Activated CD8-positive, alpha-beta T cell treated with anti-CD3 and anti-CD28 coated beads for 36 hours (primary cell): ENCODE results near the gene ING1. TPM values are rescaled to one million over a fixed set of nuclear protein-coding genes. Genes with fewer than 3 reads are reported as not detected.
A peak's percentile ranks its signal among the peaks of the same experiment; 100 is the strongest.

Experiments used
- ATAC-seq: fragments of 200-7000 bp; cut with Tn5 transposase; one replicate; pipeline ENCODE4 v1.10.0; 2021; ENCODE audit warnings: mild to moderate bottlenecking, moderate library complexity
- CTCF ChIA-PET: fragments of 350-600 bp; sonication (Branson Sonifier 250); formaldehyde crosslinking; loops from one replicate; lab custom pipeline; 2021; ENCODE audit warnings: antibody characterized with exemption; lab: Charles Lee
- POLR2A ChIA-PET: fragments of 350-600 bp; sonication (Branson Sonifier 250); formaldehyde crosslinking; loops from one replicate; lab custom pipeline; 2021; ENCODE audit warnings: antibody characterized with exemption; lab: Charles Lee
- DNase-seq: peaks from one replicate; pipeline ENCODE4 v3.0.0-alpha.2; 2020
- H3K27ac Mint-ChIP-seq: one replicate; pipeline ENCODE4 v1.8.0; 2021; ENCODE audit warnings: mild to moderate bottlenecking, mixed read lengths
- H3K27me3 Mint-ChIP-seq: one replicate; pipeline ENCODE4 v1.8.0; 2021; ENCODE audit warnings: mixed read lengths
- H3K36me3 Mint-ChIP-seq: one replicate; pipeline ENCODE4 v1.8.0; 2021; ENCODE audit warnings: low read depth, mixed read lengths
- H3K4me1 Mint-ChIP-seq: one replicate; pipeline ENCODE4 v1.8.0; 2021; ENCODE audit warnings: low read depth, mixed read lengths
- H3K4me3 Mint-ChIP-seq: one replicate; pipeline ENCODE4 v1.8.0; 2021; ENCODE audit warnings: mild to moderate bottlenecking, moderate library complexity, mixed read lengths
- H3K9me3 Mint-ChIP-seq: one replicate; pipeline ENCODE4 v1.8.0; 2021; ENCODE audit warnings: mixed read lengths
- intact Hi-C: fragments of 100-400 bp; cut with micrococcal nuclease; formaldehyde crosslinking; loops from one replicate; pipeline ENCODE4 v1.10.0; 2022
- total RNA-seq, 2 experiments: library from RNA; stranded (reverse); gene quantifications; one replicate each; pipeline ENCODE4 v1.2.3, GENCODE V29; 2021
- TF ChIP-seq, protein P1 (sequence below): fragments of 200-600 bp; IDR thresholded peaks from one replicate; pipeline ENCODE4 v1.8.0; 2022; ENCODE audit warnings: antibody characterized with exemption, mild to moderate bottlenecking

The ING1 gene
- total RNA-seq, 2 experiments from 2014 or later = 22.0 to 22.2 TPM

DNA sequence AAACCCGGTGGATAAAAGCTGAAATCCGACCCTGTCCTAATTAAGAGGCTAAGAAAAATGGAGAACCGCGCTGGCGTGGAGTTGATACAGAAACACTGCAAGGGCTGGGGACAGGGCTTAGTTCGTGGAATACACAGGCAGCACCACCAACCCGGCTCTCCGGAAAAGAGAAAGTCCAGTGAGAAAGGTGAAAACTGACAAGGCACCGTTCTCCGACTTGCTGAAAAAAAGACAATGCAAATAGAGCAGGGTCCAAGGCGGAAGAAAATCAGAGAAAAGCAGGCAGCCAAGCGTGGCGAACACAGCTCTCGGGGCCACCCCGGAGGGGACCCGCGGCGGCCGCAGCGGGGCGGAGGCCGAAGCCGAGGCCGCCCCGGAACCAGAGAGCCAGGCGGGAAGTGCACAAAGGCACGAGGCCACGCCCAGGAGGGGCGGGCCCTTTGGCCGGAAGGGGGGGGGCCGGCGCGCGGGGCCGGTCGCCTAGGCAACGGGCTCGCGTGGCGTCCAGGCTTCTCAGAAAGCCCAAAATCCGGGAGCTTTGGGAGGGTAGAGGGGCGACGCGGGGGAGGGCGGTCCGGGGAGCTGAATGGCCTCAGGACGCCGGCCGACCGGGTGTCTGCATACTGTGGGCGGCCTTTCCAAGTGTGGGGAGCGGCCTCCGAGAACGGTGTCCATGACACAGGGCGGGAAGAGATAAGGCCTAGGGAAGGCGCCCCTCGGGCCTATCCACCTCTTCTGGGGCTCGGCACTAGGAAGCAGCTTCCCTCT, 1.2 kb upstream of the ING1 start:
- TF ChIP-seq, protein P1, sequence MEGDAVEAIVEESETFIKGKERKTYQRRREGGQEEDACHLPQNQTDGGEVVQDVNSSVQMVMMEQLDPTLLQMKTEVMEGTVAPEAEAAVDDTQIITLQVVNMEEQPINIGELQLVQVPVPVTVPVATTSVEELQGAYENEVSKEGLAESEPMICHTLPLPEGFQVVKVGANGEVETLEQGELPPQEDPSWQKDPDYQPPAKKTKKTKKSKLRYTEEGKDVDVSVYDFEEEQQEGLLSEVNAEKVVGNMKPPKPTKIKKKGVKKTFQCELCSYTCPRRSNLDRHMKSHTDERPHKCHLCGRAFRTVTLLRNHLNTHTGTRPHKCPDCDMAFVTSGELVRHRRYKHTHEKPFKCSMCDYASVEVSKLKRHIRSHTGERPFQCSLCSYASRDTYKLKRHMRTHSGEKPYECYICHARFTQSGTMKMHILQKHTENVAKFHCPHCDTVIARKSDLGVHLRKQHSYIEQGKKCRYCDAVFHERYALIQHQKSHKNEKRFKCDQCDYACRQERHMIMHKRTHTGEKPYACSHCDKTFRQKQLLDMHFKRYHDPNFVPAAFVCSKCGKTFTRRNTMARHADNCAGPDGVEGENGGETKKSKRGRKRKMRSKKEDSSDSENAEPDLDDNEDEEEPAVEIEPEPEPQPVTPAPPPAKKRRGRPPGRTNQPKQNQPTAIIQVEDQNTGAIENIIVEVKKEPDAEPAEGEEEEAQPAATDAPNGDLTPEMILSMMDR = no peak
- Mint-ChIP-seq H3K36me3 (peaks cover 4% of the 10 kb centered on the region), H3K4me3 (peak overlapping the region; percentile 92), H3K27me3 (no peaks in the 10 kb centered on the region), H3K27ac (peak overlapping the region; percentile 100), H3K9me3 (no peaks in the 10 kb centered on the region), H3K4me1 (peaks cover 12% of the 10 kb centered on the region)
- intact Hi-C loops = loop anchor here (5.0 to 10.0 kb wide), 2 partner anchors 103 to 200 kb away; no protein-coding TSS in a partner anchor
- ChIA-PET CTCF (interaction anchor here (1.1 kb wide), 2 partner anchors 67 to 202 kb away, joined by 3 to 4 read pairs; no protein-coding TSS in a partner anchor), POLR2A (interaction anchor here (0.6 to 2.1 kb wide), 10 partner anchors 9 to 202 kb away, joined by 3 to 12 read pairs (median 4); partner anchors contain the start of gene ANKRD10)
- DNase-seq (peak; percentile 87), ATAC-seq (peak; percentile 34)

DNA sequence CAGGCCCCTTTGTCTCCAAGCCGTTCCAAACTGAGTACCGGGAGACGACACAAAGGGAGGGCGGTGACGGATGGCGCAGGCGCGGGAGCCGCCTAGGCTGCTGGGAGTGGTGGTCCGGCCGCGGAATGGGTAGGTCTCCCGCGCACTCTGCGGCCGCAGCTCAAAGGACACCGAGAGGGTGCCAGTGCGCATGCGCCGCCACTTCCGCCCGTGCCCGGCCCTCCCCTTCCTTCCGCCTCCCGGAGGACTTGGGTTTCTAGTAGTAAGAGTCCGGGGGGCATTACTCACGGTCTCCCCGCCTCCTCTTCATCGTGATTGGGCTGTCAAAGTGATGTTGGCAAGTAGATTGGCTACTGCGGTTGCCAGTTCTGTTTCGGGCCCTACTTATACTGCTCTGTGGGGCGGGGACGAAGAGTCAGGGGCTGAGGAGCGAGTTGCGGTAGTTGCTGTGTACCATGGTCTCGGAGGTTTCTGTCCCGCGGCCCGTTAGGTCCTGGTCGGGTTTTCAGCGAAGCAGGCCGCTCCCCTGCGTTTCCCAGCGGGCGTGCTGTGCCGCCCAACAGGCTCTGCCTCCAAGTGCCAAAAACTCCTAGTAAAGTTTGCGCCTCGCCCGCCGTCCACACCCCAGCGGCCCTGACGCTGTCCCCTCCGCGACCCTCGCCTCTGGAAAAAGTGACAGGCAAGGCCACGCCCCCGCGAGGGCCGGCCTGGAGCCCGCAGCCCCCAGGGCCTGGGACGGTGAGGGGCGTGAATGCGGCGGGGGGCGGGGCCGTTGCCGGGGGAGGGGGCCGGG, 455 bp upstream of the ING1 start:
- TF ChIP-seq, protein P1 = no peak

DNA sequence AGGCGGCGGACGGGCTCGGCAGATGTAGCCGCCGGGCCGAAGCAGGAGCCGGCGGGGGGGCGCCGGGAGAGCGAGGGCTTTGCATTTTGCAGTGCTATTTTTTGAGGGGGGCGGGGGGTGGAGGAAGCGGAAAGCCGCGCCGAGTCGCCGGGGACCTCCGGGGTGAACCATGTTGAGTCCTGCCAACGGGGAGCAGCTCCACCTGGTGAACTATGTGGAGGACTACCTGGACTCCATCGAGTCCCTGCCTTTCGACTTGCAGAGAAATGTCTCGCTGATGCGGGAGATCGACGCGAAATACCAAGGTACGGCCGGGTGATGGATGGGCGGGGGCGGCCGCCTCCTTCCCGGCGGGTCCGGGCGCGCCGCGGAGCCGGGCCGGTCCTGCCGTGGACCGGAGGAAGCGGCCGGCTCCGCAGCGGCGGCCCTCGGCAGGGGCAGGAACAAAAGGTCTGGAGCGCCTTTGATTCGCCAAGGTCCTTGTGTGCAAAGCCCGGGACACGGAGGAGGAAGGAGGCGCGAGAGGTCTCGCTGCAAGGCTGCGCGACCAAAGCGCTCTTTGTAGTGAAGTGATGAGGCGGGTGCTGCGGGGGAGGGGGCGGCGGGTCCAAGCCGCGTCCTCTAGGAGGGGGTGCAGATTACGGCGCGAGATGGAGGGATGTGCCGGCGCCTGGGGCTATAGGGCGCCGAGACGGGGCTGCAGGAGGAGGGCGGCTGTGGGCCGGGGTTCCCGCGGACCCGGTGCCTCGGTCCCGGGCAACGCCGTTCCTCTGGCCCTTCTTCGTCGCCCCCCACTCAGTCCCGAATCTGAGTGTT, 689 bp downstream of the ING1 start:
- intact Hi-C loops = loop anchor here (5.0 to 10.0 kb wide), 2 partner anchors 101 to 198 kb away; no protein-coding TSS in a partner anchor
- no peaks in the 10 kb centered on the region for H3K27me3 Mint-ChIP-seq
- no peaks in the 10 kb centered on the region for H3K9me3 Mint-ChIP-seq
- H3K4me1 Mint-ChIP-seq = peaks cover 25% of the 10 kb centered on the region
- H3K4me3 Mint-ChIP-seq = peak overlapping the region; percentile 98
- DNase-seq (peak; percentile 83), ATAC-seq (no peak)
- TF ChIP-seq, protein P1 = no peak
- H3K27ac Mint-ChIP-seq = peak overlapping the region; percentile 96
- POLR2A ChIA-PET = interaction anchor here (0.9 to 2.2 kb wide), 2 partner anchors 9 to 104 kb away, joined by 4 to 6 read pairs; no protein-coding TSS in a partner anchor
- peaks cover 8% of the 10 kb centered on the region for H3K36me3 Mint-ChIP-seq
- CTCF ChIA-PET = no interaction called here

More for the DNA sequence above, 455 bp upstream of the ING1 start:
- DNase-seq (peak; percentile 99), ATAC-seq (peak; percentile 59)
- Mint-ChIP-seq H3K36me3 (peaks cover 4% of the 10 kb centered on the region), H3K9me3 (no peaks in the 10 kb centered on the region), H3K27ac (peak overlapping the region; percentile 95), H3K27me3 (no peaks in the 10 kb centered on the region), H3K4me3 (peak overlapping the region; percentile 92), H3K4me1 (peaks cover 20% of the 10 kb centered on the region)
- POLR2A ChIA-PET = interaction anchor here (0.6 to 2.1 kb wide), 9 partner anchors 10 to 201 kb away, joined by 3 to 12 read pairs (median 4); partner anchors contain the start of gene ANKRD10
- intact Hi-C loops = loop anchor here (5.0 to 10.0 kb wide), 2 partner anchors 102 to 199 kb away; no protein-coding TSS in a partner anchor
- CTCF ChIA-PET = interaction anchor here (1.1 kb wide), 1 partner anchor 201 kb away, joined by 3 read pairs; no protein-coding TSS in a partner anchor

DNA sequence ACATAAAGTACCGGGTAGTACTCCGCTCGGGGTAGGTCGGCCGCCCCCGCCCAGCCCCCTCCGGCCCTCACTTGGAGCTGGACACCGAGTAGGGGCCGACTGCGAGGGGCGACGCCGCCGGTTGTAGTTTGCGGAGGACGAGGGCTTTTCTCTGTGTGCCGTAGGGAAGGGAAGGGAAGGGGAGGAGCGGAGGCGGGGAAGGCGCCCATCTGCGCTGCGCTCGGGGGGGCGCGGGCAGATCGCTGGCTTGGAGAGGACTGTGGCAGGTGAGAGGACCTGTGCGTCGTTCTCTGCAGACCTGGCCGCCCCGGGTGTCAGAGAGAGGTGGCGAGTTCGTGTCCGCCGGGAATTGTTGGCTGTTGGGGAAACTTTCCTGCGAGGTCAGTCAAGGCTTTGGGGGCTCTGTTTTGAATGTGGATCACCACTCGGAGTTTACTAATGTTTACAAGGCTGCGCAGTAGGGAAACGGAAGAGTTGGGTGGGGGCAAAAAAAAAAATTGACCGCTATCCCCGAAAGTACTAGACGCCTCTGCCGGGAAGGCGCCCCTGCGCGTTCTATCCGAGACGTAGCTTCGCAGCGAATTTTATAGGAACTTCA, 1.4 kb downstream of the ING1 start:
- Mint-ChIP-seq H3K4me1 (peaks cover 30% of the 10 kb centered on the region), H3K9me3 (no peaks in the 10 kb centered on the region), H3K4me3 (peak overlapping the region; percentile 98), H3K27me3 (no peaks in the 10 kb centered on the region), H3K27ac (peak overlapping the region; percentile 96), H3K36me3 (peaks cover 14% of the 10 kb centered on the region)
- DNase-seq (peak; percentile 58), ATAC-seq (no peak)
- ChIA-PET POLR2A (interaction anchor here (0.6 to 2.2 kb wide), 7 partner anchors 9 to 1718 kb away, joined by 3 to 6 read pairs (median 4); partner anchors contain the start of gene CARS2), CTCF (interaction anchor here (0.6 kb wide), 1 partner anchor 201 kb away, joined by 3 read pairs; no protein-coding TSS in a partner anchor)
- TF ChIP-seq, protein P1 = no peak
- intact Hi-C loops = loop anchor here (5.0 to 10.0 kb wide), 2 partner anchors 100 to 197 kb away; no protein-coding TSS in a partner anchor
